HEK293T (cell line): ENCODE measurements around the gene PAWR.

Experiments
- CTCF ChIA-PET: fragments of 350-600 bp; formaldehyde crosslinking; extraction: SDS; loops from one replicate; lab custom pipeline; 2021; ENCODE audit warnings: antibody characterized with exemption, inconsistent platforms; lab: Yijun Ruan, JAX
- POLR2A ChIA-PET: fragments of 350-600 bp; formaldehyde crosslinking; extraction: SDS; loops from one replicate; lab custom pipeline; 2020; ENCODE audit warnings: antibody characterized with exemption, inconsistent platforms; lab: Yijun Ruan, JAX
- DNase-seq: peaks from one replicate; pipeline ENCODE4 v3.0.0; 2012; ENCODE audit warnings: mixed read lengths; ENCODE audit errors: extremely low spot score
- ARNT ChIP-seq: fragments of 450-650 bp; IDR thresholded peaks from 2 replicates; pipeline ENCODE4 v1.6.1; 2017; ENCODE audit warnings: mild to moderate bottlenecking
- BHLHE40 ChIP-seq: fragments of 450-650 bp; IDR thresholded peaks from 2 replicates; pipeline ENCODE4 v1.6.1; 2016; ENCODE audit warnings: mild to moderate bottlenecking, moderate library complexity, borderline replicate concordance
- CTBP1 ChIP-seq: fragments of 450-650 bp; IDR thresholded peaks from 2 replicates; pipeline ENCODE4 v1.6.1; 2016; ENCODE audit warnings: borderline replicate concordance
- ELF4 ChIP-seq: fragments of 450-650 bp; IDR thresholded peaks from 2 replicates; pipeline ENCODE4 v1.6.1; 2017; ENCODE audit warnings: antibody characterized with exemption
- FOXA1 ChIP-seq: fragments of 450-650 bp; IDR thresholded peaks from 2 replicates; pipeline ENCODE4 v1.6.1; 2016; ENCODE audit warnings: mild to moderate bottlenecking
- FOXK2 ChIP-seq: fragments of 450-650 bp; IDR thresholded peaks from 2 replicates; pipeline ENCODE4 v1.6.1; 2016; ENCODE audit warnings: mild to moderate bottlenecking
- FOXM1 ChIP-seq: fragments of 450-650 bp; IDR thresholded peaks from 2 replicates; pipeline ENCODE4 v1.6.1; 2017; ENCODE audit warnings: mild to moderate bottlenecking, borderline replicate concordance
- HDGF ChIP-seq: fragments of 450-650 bp; IDR thresholded peaks from 2 replicates; pipeline ENCODE4 v1.6.1; 2017; ENCODE audit warnings: antibody characterized with exemption, borderline replicate concordance
- L3MBTL2 ChIP-seq: fragments of 450-650 bp; conservative IDR thresholded peaks from 2 replicates; pipeline ENCODE4 v1.6.1; 2016; ENCODE audit warnings: mild to moderate bottlenecking
- LEF1 ChIP-seq: fragments of 450-650 bp; IDR thresholded peaks from 2 replicates; pipeline ENCODE4 v1.6.1; 2017; ENCODE audit warnings: mild to moderate bottlenecking, borderline replicate concordance
- NFRKB ChIP-seq: fragments of 450-650 bp; IDR thresholded peaks from 2 replicates; pipeline ENCODE4 v1.6.1; 2016; ENCODE audit warnings: mild to moderate bottlenecking, moderate library complexity
- SP1 ChIP-seq: fragments of 450-650 bp; IDR thresholded peaks from 2 replicates; pipeline ENCODE4 v1.6.1; 2017
- SUZ12 ChIP-seq: fragments of 450-650 bp; IDR thresholded peaks from 2 replicates; pipeline ENCODE4 v1.6.1; 2016; ENCODE audit warnings: mild to moderate bottlenecking
- TARDBP ChIP-seq: fragments of 450-650 bp; IDR thresholded peaks from 2 replicates; pipeline ENCODE4 v1.6.1; 2016
- ZNF384 ChIP-seq: fragments of 450-650 bp; IDR thresholded peaks from 2 replicates; pipeline ENCODE4 v1.6.1; 2016
- TF ChIP-seq, protein P1 (sequence below): fragments of 450-650 bp; IDR thresholded peaks from 2 replicates; pipeline ENCODE4 v1.6.1; 2016

The PAWR gene

DNA sequence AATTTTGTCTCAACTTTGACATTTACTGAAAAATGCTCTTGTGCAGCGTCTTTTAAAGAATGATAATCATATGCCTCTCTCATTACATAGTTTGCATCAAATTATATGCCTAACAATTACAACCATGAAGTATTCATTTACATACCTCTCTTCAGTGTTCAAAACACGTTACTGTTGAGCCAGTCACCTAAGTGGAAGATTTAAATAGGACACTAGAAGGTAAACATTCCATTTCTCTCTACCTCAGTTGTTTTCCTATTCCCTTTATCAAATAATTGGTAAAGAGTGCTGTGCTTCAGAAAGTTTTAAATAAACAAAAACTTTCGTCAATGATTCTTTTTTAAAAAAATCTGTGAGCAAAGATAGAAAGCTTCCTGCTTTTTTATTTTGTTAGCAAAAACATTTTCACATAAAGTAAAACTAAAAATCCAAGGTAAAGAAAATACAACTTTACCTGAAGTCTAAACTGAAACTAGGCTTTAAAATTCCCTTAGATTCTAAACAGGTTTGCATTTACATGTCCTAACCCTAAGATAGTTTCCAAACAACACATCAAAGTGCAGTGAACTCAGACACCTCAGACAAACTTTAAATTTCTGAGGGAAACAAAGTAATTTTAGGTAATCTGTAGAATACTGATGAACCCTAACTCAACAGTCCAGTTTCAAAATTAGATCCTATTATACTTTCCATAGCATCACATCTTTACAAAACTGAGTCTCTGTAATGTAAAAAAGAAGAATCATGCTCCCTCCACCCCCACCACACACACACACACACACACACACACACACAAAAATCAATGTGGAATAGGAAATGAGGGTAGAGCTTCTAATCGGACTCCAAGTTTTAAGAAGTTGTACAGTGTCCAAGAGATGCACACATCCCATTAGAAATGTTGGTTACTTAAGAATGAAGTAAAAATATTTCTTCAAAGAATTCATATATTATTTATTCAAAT lies 46.2 kb downstream of the PAWR start:
- no peak for DNase-seq
- POLR2A ChIA-PET: no interaction called here
- TF ChIP-seq FOXA1 (no peak), HDGF (no peak)
- CTCF ChIA-PET: no interaction called here

DNA sequence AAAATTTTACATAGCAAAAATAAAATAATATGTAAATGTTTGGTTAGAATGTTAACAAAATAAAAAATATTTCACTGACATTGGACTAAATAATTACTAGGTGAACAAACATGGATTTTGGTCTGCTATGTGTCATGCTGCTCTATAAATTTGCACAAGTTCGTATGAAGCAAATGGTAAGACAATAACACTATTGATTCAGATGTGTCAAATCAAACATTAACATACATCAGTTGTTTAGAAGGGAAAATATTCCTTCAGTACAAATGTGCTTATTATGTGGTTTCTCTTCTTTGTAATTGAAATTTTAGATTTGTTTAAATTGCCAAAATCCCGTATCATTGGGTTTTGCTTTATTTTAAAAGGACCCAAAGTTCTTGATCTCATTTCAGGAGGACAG lies 46.9 kb downstream of the PAWR start:
- no peak for DNase-seq
- ChIA-PET POLR2A (no interaction called here), CTCF (no interaction called here)
- TF ChIP-seq SUZ12 (no peak), L3MBTL2 (no peak), ELF4 (no peak), BHLHE40 (no peak), CTBP1 (no peak), LEF1 (no peak), NFRKB (no peak), TARDBP (no peak), ARNT (no peak), FOXM1 (no peak), FOXA1 (no peak), HDGF (no peak), SP1 (no peak), FOXK2 (no peak), ZNF384 (no peak)
- TF ChIP-seq, protein P1, sequence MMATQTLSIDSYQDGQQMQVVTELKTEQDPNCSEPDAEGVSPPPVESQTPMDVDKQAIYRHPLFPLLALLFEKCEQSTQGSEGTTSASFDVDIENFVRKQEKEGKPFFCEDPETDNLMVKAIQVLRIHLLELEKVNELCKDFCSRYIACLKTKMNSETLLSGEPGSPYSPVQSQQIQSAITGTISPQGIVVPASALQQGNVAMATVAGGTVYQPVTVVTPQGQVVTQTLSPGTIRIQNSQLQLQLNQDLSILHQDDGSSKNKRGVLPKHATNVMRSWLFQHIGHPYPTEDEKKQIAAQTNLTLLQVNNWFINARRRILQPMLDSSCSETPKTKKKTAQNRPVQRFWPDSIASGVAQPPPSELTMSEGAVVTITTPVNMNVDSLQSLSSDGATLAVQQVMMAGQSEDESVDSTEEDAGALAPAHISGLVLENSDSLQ: no peak

DNA sequence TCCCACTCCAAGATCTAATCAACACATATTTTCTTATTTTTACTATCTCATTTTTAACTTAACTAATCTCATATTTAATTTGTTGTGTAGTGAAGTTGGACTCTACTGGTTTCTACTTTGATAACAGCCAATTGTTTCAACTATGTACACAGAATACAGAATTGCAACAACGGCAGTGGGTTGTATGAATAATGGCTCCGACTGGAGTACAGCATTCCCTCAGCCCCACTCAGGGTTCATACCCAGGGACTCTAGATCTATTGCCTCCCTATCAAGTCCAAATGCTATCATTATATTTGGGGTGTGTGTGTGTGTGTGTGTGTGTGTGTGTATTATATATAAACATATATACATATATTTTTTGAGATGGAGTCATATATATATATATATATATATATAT lies 52.3 kb downstream of the PAWR start:
- CTCF ChIA-PET: no interaction called here
- no peak for DNase-seq
- no peak for TF ChIP-seq L3MBTL2
- TF ChIP-seq ELF4: no peak
- no peak for TF ChIP-seq CTBP1
- TF ChIP-seq FOXA1: no peak
- no peak for TF ChIP-seq ARNT
- TF ChIP-seq TARDBP: no peak
- no peak for TF ChIP-seq SP1
- TF ChIP-seq BHLHE40: no peak
- TF ChIP-seq FOXM1: no peak
- no peak for TF ChIP-seq FOXK2
- TF ChIP-seq LEF1: no peak
- TF ChIP-seq, protein P1: no peak
- no peak for TF ChIP-seq ZNF384
- TF ChIP-seq NFRKB: no peak
- no peak for TF ChIP-seq SUZ12
- no peak for TF ChIP-seq HDGF
- POLR2A ChIA-PET: no interaction called here

DNA sequence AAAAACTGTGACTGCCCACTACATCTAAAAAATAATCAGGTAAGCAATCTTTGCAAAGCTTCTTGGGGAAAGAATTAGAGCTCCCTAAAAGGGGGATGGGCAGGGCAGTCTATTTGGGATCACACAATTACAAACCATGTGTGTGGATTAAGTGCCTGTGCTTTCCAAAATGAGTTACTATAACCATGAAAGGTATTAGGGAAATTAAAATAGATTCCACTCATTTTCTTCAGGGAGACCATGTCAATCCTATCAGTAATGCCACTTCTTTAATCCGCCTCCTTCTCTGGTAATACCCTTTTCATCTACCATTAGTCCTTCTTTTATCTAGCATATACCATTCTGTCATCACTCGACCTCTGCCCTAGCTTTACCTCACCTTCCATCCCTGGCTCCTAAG lies 53.7 kb downstream of the PAWR start:
- CTCF ChIA-PET: no interaction called here
- no peak for DNase-seq
- POLR2A ChIA-PET: no interaction called here
- TF ChIP-seq LEF1 (no peak), HDGF (no peak), SUZ12 (no peak), NFRKB (no peak), L3MBTL2 (no peak), ZNF384 (no peak), ELF4 (no peak), BHLHE40 (no peak), FOXA1 (no peak), CTBP1 (no peak), TARDBP (no peak), FOXM1 (no peak), SP1 (no peak), FOXK2 (no peak), ARNT (no peak)
- TF ChIP-seq, protein P1: no peak

DNA sequence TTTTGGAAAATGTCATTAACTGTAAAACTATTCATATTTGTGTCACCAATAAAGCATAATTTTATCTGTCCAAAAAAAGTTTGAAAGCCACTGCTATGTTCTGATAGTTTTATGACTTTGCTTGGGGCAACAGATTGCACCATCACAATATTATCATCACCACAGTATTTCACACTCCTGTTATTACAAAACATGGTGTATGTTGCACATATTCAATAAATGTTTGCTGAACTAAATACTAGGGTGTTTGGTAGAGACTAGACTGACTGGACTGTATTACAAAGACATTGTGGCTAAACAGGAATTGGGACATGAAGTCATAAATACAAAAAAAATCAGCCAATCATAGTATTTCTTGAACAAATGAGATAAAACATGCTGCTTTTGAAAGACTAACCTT lies 55.1 kb downstream of the PAWR start:
- TF ChIP-seq SP1 (no peak), ELF4 (no peak), CTBP1 (no peak), FOXA1 (no peak), HDGF (no peak), TARDBP (no peak), FOXK2 (no peak), FOXM1 (no peak), NFRKB (no peak), ARNT (no peak), BHLHE40 (no peak), L3MBTL2 (no peak), LEF1 (no peak), SUZ12 (no peak), ZNF384 (no peak)
- TF ChIP-seq, protein P1: no peak
- CTCF ChIA-PET: no interaction called here
- POLR2A ChIA-PET: no interaction called here
- DNase-seq: no peak
